AG04449 (cell line): ENCODE measurements around the gene GLTP.

ENCODE experiments used
- CTCF ChIA-PET: fragments of 350-600 bp; formaldehyde crosslinking; extraction: SDS; loops from one replicate; lab custom pipeline; 2021; ENCODE audit warnings: antibody characterized with exemption; lab: Yijun Ruan, JAX
- POLR2A ChIA-PET: fragments of 400-600, 350-600 bp; formaldehyde crosslinking; extraction: SDS; loops from one replicate; lab custom pipeline; 2020; ENCODE audit warnings: antibody characterized with exemption, inconsistent platforms; lab: Yijun Ruan, JAX
- DNase-seq: peaks from one replicate; pipeline ENCODE4 v3.0.0-alpha.2; 2010; ENCODE audit warnings: low read depth, low spot score
- H3K4me3 ChIP-seq: 2 replicates; pipeline ENCODE4 v1.5.1; 2011; ENCODE audit warnings: low read depth, mild to moderate bottlenecking, control low read depth, low read length
- CTCF ChIP-seq: IDR thresholded peaks from one replicate; pipeline ENCODE4 v1.5.1; 2011; ENCODE audit warnings: mild to moderate bottlenecking, moderate library complexity, low read length, control low read depth, inconsistent platforms; ENCODE audit not compliant: insufficient read depth; ENCODE audit errors: missing control alignments

Gene GLTP

DNA sequence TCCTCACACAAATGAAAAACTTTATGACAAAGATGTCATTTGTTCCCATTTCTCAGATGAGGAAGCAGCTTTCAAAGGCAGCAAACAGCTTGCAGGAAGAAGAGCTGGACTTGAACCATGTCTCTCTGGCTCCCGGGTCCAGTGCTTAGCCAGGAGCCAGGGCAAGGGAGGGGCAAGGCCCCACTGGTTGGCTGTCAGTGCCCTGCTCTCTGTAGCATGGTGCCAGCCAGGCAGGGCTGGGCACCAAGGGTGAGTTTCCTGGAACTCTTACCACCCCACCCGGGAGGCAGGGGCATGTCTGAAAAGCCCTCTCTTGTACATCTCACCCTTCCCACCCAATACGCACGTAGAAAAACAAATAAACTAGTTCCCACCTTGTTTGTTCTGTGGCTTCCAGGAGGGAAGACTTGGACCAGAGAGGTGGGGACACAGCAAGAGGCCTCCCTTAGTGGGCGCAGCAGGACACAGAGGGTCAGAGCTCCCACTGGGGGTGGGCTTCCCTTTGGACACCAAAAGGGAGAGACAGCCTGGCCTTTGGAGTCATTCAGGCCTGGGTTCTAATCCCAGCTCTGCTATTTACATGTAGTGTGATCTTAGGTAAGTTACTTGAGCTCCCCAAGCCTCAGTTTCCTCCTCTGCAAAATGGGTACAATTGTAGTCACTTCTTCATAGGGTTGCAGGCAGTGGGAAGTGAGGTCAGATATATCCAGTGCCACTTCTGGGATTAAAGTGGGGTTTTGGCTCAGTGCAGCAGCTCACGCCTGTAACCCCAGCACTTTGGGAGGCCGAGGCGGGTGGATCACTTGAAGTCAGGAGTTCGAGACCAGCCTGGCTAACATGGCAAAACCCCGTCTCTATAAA, 64.4 kb downstream of the GLTP start:
- DNase-seq = no peak
- no peak for TF ChIP-seq CTCF
- CTCF ChIA-PET = interaction anchor here (2.0 to 5.9 kb wide), 2 partner anchors 10 to 29 kb away, joined by 9 to 87 read pairs; no protein-coding TSS in a partner anchor
- POLR2A ChIA-PET = no interaction called here
- H3K4me3 ChIP-seq = no peak overlapping the region

DNA sequence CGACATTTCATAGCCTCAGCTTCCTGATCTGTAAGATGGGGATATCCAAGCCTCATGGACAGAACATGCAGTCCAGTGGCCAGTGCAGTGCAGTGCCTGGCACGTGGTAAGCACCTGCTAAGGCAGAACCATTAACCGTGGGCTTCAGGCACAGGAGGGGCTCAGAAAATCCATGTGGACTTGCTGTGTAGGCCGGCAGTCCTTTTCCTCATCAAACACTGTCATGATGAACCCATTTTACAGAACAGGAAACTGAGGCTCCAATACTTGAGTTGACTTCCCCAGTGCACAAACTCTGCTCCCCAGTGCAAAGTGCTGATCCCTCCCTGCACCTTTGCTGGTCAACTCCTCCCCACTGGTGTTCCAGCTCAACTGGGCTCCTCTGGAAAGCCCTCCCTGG, 65.1 kb downstream of the GLTP start:
- no peak for TF ChIP-seq CTCF
- H3K4me3 ChIP-seq = no peak overlapping the region
- ChIA-PET CTCF (interaction anchor here (0.8 to 5.9 kb wide), 3 partner anchors 9 to 40 kb away, joined by 3 to 87 read pairs (median 9); no protein-coding TSS in a partner anchor), POLR2A (no interaction called here)
- no peak for DNase-seq

DNA sequence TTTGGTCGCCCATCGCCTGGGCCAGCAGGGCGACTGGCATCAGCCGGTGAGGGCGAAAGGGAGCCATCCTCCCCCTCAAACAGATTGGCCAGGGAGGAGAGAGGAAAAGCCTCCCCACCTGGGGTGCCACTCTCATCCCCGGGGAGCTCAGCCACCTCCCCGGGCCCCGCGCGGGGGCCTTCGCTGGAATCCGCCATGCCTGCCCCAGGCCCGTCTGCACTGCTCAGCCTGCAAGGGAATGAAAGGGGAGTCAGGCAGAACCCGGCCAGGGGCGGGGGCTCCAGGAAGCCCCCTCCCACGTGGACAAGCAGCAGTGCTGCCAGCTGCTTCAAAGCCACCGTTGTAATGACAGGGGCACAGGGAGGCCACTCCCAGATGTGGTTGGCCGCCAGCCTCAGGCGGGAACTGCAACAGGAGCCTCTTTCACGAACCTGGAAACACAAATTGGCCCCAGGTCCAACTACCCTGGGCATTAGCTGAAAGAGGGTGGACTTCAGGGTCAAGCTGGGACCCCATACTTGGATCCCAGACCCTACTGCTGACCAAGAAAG, 65.7 kb downstream of the GLTP start:
- TF ChIP-seq CTCF = no peak
- no peak overlapping the region for H3K4me3 ChIP-seq
- ChIA-PET POLR2A (no interaction called here), CTCF (interaction anchor here (0.8 to 5.9 kb wide), 3 partner anchors 8 to 39 kb away, joined by 3 to 87 read pairs (median 9); no protein-coding TSS in a partner anchor)
- DNase-seq = no peak

DNA sequence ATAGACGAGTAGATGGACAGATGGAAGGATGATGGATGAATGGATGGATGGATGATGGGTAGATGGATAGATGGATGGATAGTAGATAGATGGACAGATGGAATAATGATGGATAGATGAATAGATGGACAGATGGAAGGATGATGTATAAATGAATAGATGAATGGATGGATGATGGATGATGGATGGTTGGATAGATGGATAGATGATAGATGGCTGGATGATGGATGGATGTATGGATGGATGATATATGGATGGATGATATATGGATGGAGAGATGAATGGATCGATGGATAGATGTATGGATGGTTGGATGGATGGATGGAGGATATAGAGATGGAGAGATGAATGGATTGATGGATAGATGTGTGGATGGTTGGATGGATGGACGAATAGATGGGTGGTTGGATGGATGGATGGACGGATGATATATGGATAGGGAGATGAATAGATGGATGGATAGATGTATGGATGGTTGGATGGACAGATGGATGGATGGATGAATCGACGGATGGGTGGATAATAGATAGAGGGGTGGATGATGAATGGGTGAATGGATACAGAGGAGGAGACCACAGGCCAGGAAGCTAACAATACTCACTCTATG, 66.4 kb downstream of the GLTP start:
- no peak for DNase-seq
- H3K4me3 ChIP-seq = no peak overlapping the region
- ChIA-PET POLR2A (no interaction called here), CTCF (interaction anchor here (5.9 kb wide), 1 partner anchor 8 kb away, joined by 87 read pairs; no protein-coding TSS in a partner anchor)
- TF ChIP-seq CTCF = no peak

DNA sequence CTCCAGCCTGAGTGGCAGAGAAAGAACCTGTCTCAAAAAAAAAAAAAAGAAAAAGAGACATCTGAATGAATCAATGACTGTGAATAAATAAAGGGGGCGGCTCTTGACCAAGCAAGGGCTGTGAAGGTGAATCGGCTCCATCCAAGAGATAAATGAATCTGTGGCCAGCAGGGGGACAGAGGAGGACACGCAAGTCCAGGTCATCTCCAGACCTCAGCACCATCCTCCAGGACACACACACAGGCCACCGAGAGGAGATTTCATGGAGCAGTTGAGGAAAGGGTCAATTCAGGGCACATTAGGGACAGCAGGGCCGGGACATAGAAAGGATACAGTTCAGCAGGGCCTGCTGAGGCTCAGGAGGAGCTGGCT, 68.7 kb downstream of the GLTP start:
- no peak overlapping the region for H3K4me3 ChIP-seq
- DNase-seq = no peak
- ChIA-PET POLR2A (no interaction called here), CTCF (interaction anchor here (1.3 to 3.4 kb wide), 2 partner anchors 26 to 33 kb away, joined by 3 to 24 read pairs; no protein-coding TSS in a partner anchor)
- TF ChIP-seq CTCF = no peak
